H9 (cell line): ENCODE measurements around the gene CERS3. TPM values are rescaled to one million over a fixed set of nuclear protein-coding genes. Genes with fewer than 3 reads are reported as not detected.

Experiments used
- DNase-seq: peaks from one replicate; pipeline ENCODE4 v3.0.0-alpha.2; 2017
- H2AFZ ChIP-seq: one replicate; pipeline ENCODE4 v1.6.1; 2013; ENCODE audit warnings: mild to moderate bottlenecking, low read length, control low read depth, moderate library complexity
- H2AK5ac ChIP-seq: 2 replicates; pipeline ENCODE4 v1.6.1; 2013; ENCODE audit warnings: low read length, control low read depth, mixed read lengths; ENCODE audit not compliant: insufficient read length
- H2BK120ac ChIP-seq: one replicate; pipeline ENCODE4 v1.6.1; 2013; ENCODE audit warnings: low read depth, mild to moderate bottlenecking, low read length, control low read depth, inconsistent platforms; ENCODE audit not compliant: poor library complexity, severe bottlenecking
- H2BK12ac ChIP-seq: 2 replicates; pipeline ENCODE4 v1.6.1; 2013; ENCODE audit warnings: low read length, control low read depth, mixed read lengths, low read depth; ENCODE audit not compliant: insufficient read length
- H2BK15ac ChIP-seq: 2 replicates; pipeline ENCODE4 v1.6.1; 2013; ENCODE audit warnings: low read depth, low read length, control low read depth
- H2BK20ac ChIP-seq: one replicate; pipeline ENCODE4 v1.6.1; 2013; ENCODE audit warnings: low read depth, mild to moderate bottlenecking, low read length, control low read depth, inconsistent platforms; ENCODE audit not compliant: poor library complexity, severe bottlenecking
- H2BK5ac ChIP-seq: 2 replicates; pipeline ENCODE4 v1.6.1; 2013; ENCODE audit warnings: low read length, control low read depth, mixed read lengths; ENCODE audit not compliant: insufficient read length
- H3K14ac ChIP-seq: 2 replicates; pipeline ENCODE4 v1.6.1; 2013; ENCODE audit warnings: low read length, control low read depth; ENCODE audit not compliant: insufficient read depth
- H3K18ac ChIP-seq: 2 replicates; pipeline ENCODE4 v1.6.1; 2013; ENCODE audit warnings: low read depth, mild to moderate bottlenecking, mixed read lengths, low read length, control low read depth; ENCODE audit not compliant: insufficient read length
- H3K23ac ChIP-seq: 2 replicates; pipeline ENCODE4 v1.6.1; 2013; ENCODE audit warnings: low read length, control low read depth, mixed read lengths, low read depth; ENCODE audit not compliant: insufficient read length
- H3K23me2 ChIP-seq: 2 replicates; pipeline ENCODE4 v1.6.1; 2013; ENCODE audit warnings: low read depth, mild to moderate bottlenecking, mixed read lengths, low read length, control low read depth; ENCODE audit not compliant: insufficient read length, poor library complexity, severe bottlenecking
- H3K27ac ChIP-seq: 2 replicates; pipeline ENCODE4 v1.5.1; 2013; ENCODE audit warnings: low read length, control low read depth, mixed read lengths, low read depth; ENCODE audit not compliant: insufficient read length
- H3K27me3 ChIP-seq: 2 replicates; pipeline ENCODE4 v1.6.1; 2013; ENCODE audit warnings: low read length, control low read depth, inconsistent platforms; ENCODE audit not compliant: insufficient read depth
- H3K4ac ChIP-seq: 2 replicates; pipeline ENCODE4 v1.6.1; 2013; ENCODE audit warnings: low read depth, mild to moderate bottlenecking, control low read depth, inconsistent platforms, low read length, moderate library complexity
- H3K4me1 ChIP-seq: 2 replicates; pipeline ENCODE4 v1.6.1; 2013; ENCODE audit warnings: low read length, control low read depth, inconsistent platforms; ENCODE audit not compliant: insufficient read depth
- H3K4me2 ChIP-seq: 2 replicates; pipeline ENCODE4 v1.6.1; 2013; ENCODE audit warnings: low read length, control low read depth, mixed read lengths; ENCODE audit not compliant: insufficient read length, insufficient read depth
- H3K56ac ChIP-seq: 2 replicates; pipeline ENCODE4 v1.6.1; 2013; ENCODE audit warnings: low read depth, mild to moderate bottlenecking, mixed read lengths, low read length, control low read depth; ENCODE audit not compliant: insufficient read length
- H3K79me1 ChIP-seq: 2 replicates; pipeline ENCODE4 v1.6.1; 2013; ENCODE audit warnings: low read depth, mild to moderate bottlenecking, moderate library complexity, low read length, control low read depth, inconsistent platforms; ENCODE audit not compliant: insufficient read depth, poor library complexity, severe bottlenecking
- H3K79me2 ChIP-seq: 2 replicates; pipeline ENCODE4 v1.6.1; 2013; ENCODE audit warnings: low read length, control low read depth, inconsistent platforms; ENCODE audit not compliant: insufficient read depth
- H3K9ac ChIP-seq: 2 replicates; pipeline ENCODE4 v1.6.1; 2013; ENCODE audit warnings: low read length, control low read depth, mixed read lengths; ENCODE audit not compliant: insufficient read length; ENCODE audit errors: extremely low read depth
- H3K9me3 ChIP-seq: one replicate; pipeline ENCODE4 v1.6.1; 2013; ENCODE audit warnings: low read depth, low read length, inconsistent platforms; ENCODE audit not compliant: control insufficient read depth
- H3T11ph ChIP-seq: one replicate; pipeline ENCODE4 v1.6.1; 2013; ENCODE audit warnings: mild to moderate bottlenecking, low read length, control low read depth, inconsistent platforms
- H4K20me1 ChIP-seq: one replicate; pipeline ENCODE4 v1.6.1; 2013; ENCODE audit not compliant: control insufficient read depth, insufficient read length, insufficient read depth
- H4K5ac ChIP-seq: 2 replicates; pipeline ENCODE4 v1.6.1; 2013; ENCODE audit warnings: low read depth, mild to moderate bottlenecking, mixed read lengths, low read length, control low read depth; ENCODE audit not compliant: insufficient read length
- H4K8ac ChIP-seq: replicated peaks from 2 replicates; pipeline ENCODE4 v1.6.1; 2013; ENCODE audit warnings: low read length, control low read depth, mixed read lengths, low read depth; ENCODE audit not compliant: insufficient read length
- H4K91ac ChIP-seq: 2 replicates; pipeline ENCODE4 v1.6.1; 2013; ENCODE audit warnings: low read depth, mild to moderate bottlenecking, moderate library complexity, mixed read lengths, low read length, control low read depth; ENCODE audit not compliant: insufficient read length
- H3K27ac Mint-ChIP-seq, 3 experiments: 2 replicates in 2 of 3; 3 replicates in 1 of 3; pipeline ENCODE4 v1.8.0; 2020 to 2021; ENCODE audit warnings: mixed read lengths in 3 of 3, mild to moderate bottlenecking in 1 of 3, moderate library complexity in 1 of 3
- H3K27me3 Mint-ChIP-seq: 2 replicates; pipeline ENCODE4 v1.8.0; 2021; ENCODE audit warnings: low read depth, mild to moderate bottlenecking, moderate library complexity, mixed read lengths
- H3K36me3 Mint-ChIP-seq, 3 experiments: 2 replicates in 2 of 3; 3 replicates in 1 of 3; pipeline ENCODE4 v1.8.0; 2020 to 2021; ENCODE audit warnings: low read depth in 3 of 3, mixed read lengths in 3 of 3; ENCODE audit not compliant: insufficient read depth in 1 of 3
- H3K4me1 Mint-ChIP-seq, 2 experiments: 2 replicates each; pipeline ENCODE4 v1.8.0; 2020; ENCODE audit warnings: mixed read lengths in 2 of 2
- H3K4me3 Mint-ChIP-seq, 2 experiments: 2 replicates in 1 of 2; 3 replicates in 1 of 2; pipeline ENCODE4 v1.8.0; 2020 to 2021; ENCODE audit warnings: mild to moderate bottlenecking in 2 of 2, mixed read lengths in 2 of 2, moderate library complexity in 1 of 2
- H3K9me3 Mint-ChIP-seq, 2 experiments: 2 replicates in 1 of 2; 3 replicates in 1 of 2; pipeline ENCODE4 v1.8.0; 2020; ENCODE audit warnings: mild to moderate bottlenecking in 2 of 2, mixed read lengths in 2 of 2, moderate library complexity in 1 of 2
- CTCF ChIP-seq: fragments of 200-600 bp; sonication (generic); conservative IDR thresholded peaks from 3 replicates; pipeline ENCODE4 v1.8.0; 2021; ENCODE audit warnings: antibody characterized with exemption, mild to moderate bottlenecking
- WGBS: extraction: QIAGEN DNeasy Blood & Tissue Kit; methylation state at CpG from one replicate; pipeline ENCODE4 v1.1.7; 2013; ENCODE audit warnings: missing lambda C conversion rate, low lambda C conversion rate, mixed read lengths; ENCODE audit not compliant: insufficient read length; ENCODE audit errors: extremely low coverage; 5-methylcytosine and 5-hydroxymethylcytosine counted together
- total RNA-seq: library from RNA; stranded (reverse); gene quantifications from 2 replicates; pipeline ENCODE4 v1.2.1, GENCODE V29; 2021

Gene CERS3
- total RNA-seq, 1 experiment from 2014 or later = 1.4 TPM

GRCh38 chr15:100553468-100553867, 24.7 kb upstream of the CERS3 start:
- no peaks in the 10 kb centered on the region; the same call in 1 of the 2 replicates for H3K27me3 Mint-ChIP-seq
- H4K20me1 ChIP-seq = no peaks in the 10 kb centered on the region
- no peak overlapping the region for H2BK12ac ChIP-seq
- no peak overlapping the region for H3K14ac ChIP-seq
- H3K79me2 ChIP-seq = no peaks in the 10 kb centered on the region
- H3K27ac Mint-ChIP-seq = no peak overlapping the region
- WGBS = no CpG with 5 or more reads among the region's 16 CpGs
- no peak overlapping the region for H3K18ac ChIP-seq
- no peak overlapping the region for H3K27ac ChIP-seq
- no peak overlapping the region for H2BK5ac ChIP-seq
- H4K8ac ChIP-seq = no peak overlapping the region
- no peak for TF ChIP-seq CTCF
- H3K79me1 ChIP-seq = no peaks in the 10 kb centered on the region
- H3K56ac ChIP-seq = no peak overlapping the region
- H4K91ac ChIP-seq = no peak overlapping the region
- no peak overlapping the region for H2BK20ac ChIP-seq
- peaks cover 58 to 60% of the 10 kb centered on the region in 2 experiments for H3K9me3 Mint-ChIP-seq
- H3K4me1 Mint-ChIP-seq = no peaks in the 10 kb centered on the region
- H2AFZ ChIP-seq = no peak overlapping the region
- no peaks in the 10 kb centered on the region for H3K23me2 ChIP-seq
- H4K5ac ChIP-seq = no peak overlapping the region
- H3K27me3 ChIP-seq = no peaks in the 10 kb centered on the region
- H3K4me2 ChIP-seq = no peak overlapping the region
- H2AK5ac ChIP-seq = no peak overlapping the region
- no peak overlapping the region for H3K4ac ChIP-seq
- H3K4me3 Mint-ChIP-seq = no peak overlapping the region
- H3K36me3 Mint-ChIP-seq = peaks cover 15 to 45% (median 27%) of the 10 kb centered on the region in 3 experiments
- peaks cover 8% of the 10 kb centered on the region for H3K9me3 ChIP-seq
- H3K9ac ChIP-seq = no peak overlapping the region
- no peaks in the 10 kb centered on the region for H3K4me1 ChIP-seq
- no peak overlapping the region for H3K23ac ChIP-seq
- DNase-seq = no peak
- H2BK120ac ChIP-seq = no peak overlapping the region
- H3T11ph ChIP-seq = no peak overlapping the region
- no peak overlapping the region for H2BK15ac ChIP-seq
